NOMO-1 treated with DMSO at 0.1 percent for 48 hours (cell line): ENCODE data around the gene ZNF264.
A peak's percentile ranks its signal among the peaks of the same experiment; 100 is the strongest.
"Not testable (repeated sequence)": the region's sequence is repeated elsewhere in the genome, so short reads cannot be mapped to it uniquely, and the experiment has no call there.

Experiments
- DNase-seq: peaks from one replicate; lab custom pipeline; 2025; ENCODE audit not compliant: unreplicated experiment; lab: John Stamatoyannopoulos, UW

Gene ZNF264

DNA sequence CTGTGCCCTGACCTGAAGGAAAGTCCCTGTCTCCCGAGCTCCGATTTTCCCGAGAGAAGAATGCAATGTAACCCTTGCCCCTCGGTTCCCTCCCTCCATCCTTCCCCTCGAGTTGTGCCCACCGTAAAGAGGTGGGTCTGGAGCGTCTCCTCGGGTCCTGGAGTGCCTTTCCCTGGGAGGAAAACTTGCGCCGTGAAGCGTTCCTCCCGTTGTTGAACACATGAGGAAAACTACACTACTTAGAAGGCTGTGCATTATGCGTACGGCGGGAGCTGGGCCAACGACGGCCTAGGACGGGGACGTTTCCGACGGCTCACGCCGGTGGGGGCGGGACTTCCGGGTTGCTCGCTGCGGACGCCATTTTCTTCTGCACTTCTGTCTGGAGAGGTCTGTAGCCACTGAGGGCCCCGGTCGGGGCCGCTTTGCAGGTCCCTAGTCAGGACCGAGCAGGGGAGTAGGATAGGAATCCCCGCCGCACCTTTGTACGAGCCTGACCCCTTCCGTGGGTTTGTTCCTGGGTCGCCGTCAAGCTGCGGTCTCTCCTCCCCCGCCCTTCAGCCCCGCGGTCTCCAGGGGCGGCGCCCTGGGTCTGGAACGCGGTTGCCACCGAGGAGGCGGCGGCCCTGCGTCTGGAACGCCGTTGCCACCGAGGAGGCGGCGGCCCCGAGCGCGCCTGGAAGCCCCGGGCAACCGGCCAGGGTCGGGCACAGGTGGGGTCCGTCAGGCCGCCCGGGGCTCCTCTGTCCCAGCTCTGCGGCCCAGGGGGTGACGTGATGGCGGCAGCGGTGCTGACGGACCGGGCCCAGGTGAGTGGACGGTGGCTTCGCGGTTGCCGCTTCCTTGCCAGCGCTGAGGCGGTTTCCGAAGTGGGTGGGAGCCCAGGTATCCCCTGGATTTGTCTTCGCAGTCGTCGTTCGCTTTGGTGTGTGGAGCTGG lies at the start of gene ZNF264:
ZNF264 (plus strand) TSS at position 360 of the 936 bp plus-strand sequence; CDS start at position 774, 414 bp downstream.
- DNase-seq: peak; percentile 85

- no peak for DNase-seq
Observed at GRCh38 chr19:57141699-57142098, 49.6 kb upstream of the ZNF264 start.

GRCh38 chr19:57152921-57153320 lies 38.4 kb upstream of the ZNF264 start:
- DNase-seq: no peak

- no peak for DNase-seq
Observed at GRCh38 chr19:57161985-57162539, 29.2 kb upstream of the ZNF264 start.

- no peak for DNase-seq
Observed at GRCh38 chr19:57165846-57166245, 25.5 kb upstream of the ZNF264 start.

DNA sequence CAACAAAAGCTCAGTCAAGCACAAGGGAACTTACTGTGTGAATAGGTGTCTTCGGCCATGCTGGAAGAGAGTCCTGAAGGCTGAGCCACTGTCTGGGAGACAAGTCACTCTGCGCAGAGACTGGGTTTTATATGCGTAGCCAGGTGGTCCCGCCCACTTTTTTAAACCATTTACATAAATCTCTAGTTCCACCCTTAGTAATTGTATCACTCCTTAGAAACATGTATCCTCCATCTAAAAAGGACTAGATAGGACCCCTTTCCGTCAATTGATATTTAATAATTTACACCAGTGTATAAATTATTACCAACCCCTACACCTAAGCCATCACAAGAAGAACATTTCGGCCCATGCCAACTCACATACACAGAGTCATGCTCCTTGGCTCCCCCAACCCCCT lies 23.9 kb upstream of the ZNF264 start, which contains the start of gene DUXA:
DUXA (minus strand) TSS at position 101 of the 400 bp plus-strand sequence; CDS start at position 59, 42 bp downstream.
- no peak for DNase-seq

- DNase-seq: no peak
Observed at GRCh38 chr19:57171551-57172081, 19.7 kb upstream of the ZNF264 start.

DNA sequence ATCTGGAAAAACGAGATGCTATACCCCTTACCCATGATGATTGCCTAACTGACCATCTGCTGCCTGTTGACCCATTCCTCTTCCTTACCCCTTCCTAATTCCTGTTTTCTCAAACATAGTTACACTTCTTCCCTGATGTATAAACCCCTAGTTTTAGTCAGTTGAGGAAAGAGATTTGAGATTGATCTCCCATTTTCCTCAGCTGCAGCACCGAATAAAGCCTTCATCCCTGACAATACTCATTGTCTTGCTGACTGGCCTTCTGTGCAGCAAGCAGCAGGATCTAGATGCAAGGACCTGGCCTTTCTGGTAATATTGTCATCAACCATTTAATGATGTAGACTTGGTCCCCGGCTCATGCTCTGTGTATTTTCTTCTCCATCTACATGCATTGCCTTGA lies 999 bp upstream of the ZNF264 start:
- DNase-seq: no peak

GRCh38 chr19:57192077-57192420 lies 749 bp downstream of the ZNF264 start:
- no peak for DNase-seq

DNA sequence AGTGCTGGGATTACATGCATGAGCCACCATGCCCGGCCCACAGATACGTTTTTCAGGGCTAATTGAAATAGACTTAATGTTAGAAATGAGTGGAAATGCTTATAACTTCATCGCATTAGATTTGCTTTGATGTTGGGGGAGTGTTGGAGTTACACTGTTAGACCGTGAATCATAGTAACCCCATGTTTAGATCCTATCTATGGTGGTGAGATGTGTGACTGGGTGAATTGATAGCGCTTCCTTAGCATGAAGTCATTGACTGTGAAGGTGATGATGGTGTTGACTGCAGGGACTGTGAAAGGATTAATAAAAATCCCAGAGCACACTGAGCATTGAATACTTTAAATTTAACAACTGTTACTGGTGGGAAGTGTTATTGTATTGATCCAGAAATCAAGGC lies 1.7 kb downstream of the ZNF264 start:
- DNase-seq: no peak

DNA sequence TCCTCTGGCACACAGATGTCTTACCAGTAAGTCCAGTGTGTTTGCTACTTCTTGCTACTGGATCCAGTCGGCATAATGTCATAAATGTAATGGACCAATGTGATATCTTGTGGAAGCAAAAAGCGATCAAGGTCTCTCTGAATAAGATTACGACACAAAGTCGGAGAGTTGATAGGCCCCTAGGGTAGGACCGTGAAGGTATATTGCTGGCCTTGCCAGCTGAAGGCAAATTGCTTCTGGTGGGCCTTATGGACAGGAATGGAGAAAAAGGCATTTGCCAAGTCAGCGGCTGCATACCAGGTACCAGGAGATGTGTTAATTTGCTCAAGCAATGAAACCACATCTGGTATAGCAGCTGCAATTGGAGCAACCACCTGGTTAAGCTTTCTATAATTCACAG lies 6.6 kb downstream of the ZNF264 start:
- DNase-seq: not testable (repeated sequence)

- DNase-seq: no peak
Observed at GRCh38 chr19:57202160-57202559, 10.9 kb downstream of the ZNF264 start.

DNA sequence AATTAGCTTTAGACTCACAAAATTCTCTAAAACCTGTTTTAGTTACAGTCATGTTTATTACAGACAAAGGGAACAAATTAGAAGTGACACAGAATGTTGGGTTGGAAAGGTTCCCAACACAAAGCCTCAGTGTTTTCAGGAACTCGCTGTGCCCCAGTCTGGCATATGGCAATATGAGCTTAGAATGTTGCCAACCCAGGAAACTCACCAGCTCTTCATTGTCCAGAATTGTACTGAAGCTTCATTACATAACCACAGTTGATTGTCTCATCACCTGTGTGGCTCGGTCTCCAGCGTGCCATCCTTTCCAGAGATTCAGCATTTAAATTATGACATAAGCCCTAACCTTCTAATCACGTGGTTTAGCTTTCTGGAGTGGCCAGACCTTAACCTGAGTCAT lies 19.1 kb downstream of the ZNF264 start:
- no peak for DNase-seq

GRCh38 chr19:57212109-57212508 lies 20.8 kb downstream of the ZNF264 start:
- DNase-seq: no peak

DNA sequence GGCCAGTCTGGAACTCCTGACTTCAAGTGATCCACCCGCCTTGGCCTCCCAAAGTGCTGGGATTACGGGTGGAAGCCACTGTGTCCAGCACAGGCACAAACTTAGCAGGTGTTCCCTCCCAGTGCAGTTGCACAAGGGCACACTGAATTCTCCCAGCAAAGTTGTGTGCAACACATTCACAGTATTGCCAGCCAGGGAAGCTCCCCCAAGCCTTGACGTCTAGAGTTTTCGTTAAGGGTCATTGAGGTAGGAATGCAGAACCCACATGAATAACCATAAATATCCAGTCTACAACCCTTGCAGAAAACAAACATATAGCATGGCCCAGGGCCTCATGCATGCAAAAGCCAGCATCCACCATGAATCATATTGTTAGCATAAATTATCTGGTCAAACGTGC lies 36.2 kb downstream of the ZNF264 start:
- no peak for DNase-seq

DNA sequence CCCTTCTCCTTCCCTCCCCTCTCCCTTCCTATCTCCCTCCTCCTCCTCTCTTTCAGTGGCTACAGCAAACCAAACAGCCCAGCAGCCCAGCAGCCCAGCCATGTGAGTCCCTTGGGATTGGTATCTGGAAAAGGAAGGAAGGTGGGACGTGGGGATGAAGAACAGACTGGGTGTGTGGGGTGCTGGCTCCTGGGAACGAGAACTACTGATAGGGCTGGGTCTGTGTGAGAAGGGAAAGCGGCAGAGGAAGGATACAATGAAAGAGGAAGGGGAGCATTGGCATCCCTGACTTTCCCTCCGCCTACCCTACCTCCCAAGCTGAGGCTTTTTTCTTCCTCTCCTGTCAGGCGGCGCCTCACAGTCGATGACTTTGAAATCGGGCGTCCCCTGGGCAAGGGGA lies 40.4 kb downstream of the ZNF264 start:
- no peak for DNase-seq

- no peak for DNase-seq
Observed at GRCh38 chr19:57233207-57233606, 41.9 kb downstream of the ZNF264 start.

DNA sequence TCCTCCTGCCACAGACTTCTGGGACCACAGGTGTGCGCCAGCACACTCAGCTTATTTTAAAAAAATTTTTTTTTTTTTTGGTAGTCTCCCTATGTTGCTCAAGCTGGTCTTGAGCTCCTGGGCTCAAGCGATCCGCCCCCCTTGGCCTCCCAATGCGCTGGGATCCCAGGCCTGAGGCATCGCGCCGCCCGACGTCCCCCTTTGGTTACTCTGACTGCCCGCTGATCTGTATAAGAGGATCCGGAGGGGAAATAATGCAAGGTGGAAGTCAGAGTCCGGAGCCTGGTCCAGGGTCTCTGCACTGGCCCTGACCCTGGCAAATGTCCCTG lies 48.6 kb downstream of the ZNF264 start:
- DNase-seq: no peak

DNA sequence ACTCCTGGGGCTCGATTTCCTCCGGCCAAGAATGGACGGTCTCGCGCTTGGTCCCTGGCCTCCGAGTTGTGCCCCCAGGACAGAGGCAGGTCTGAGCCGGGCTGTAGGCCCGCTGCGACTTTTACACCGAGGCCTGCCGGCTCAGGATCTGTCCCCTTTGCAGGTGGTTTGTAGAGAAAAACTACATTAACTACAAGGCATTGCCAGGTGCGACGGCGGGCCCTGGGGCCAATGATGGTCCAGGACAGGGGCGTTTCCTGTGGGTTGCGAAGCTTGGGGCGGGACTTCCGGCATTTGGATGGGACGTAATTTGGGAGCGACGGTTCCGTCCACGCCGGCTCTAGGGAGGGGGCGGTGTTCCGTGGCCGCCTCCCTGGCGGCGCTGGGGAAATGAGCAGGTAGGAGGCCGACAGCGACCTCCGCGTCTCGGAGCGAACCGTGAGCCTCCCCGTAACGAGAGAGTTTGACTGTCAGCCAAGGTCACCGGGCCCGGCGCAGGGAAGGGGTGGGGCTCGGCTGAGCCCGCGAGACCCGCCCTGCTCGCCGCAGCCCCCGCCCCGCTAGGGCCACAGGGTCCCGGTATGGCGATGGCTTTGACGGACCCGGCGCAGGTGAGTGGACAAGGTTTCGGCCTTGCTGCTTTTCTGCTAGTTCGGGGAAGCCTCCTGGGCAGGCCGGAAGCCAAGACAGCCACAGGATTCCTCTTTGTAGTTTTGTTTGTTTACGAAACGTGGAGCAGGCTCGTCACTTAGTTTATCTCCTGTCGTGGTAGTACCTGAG lies 49.2 kb downstream of the ZNF264 start, which contains the start of gene ZNF805:
ZNF805 (plus strand) TSS at position 322 of the 780 bp plus-strand sequence; CDS start at position 582, 260 bp downstream.
- DNase-seq: peak; percentile 83

DNA sequence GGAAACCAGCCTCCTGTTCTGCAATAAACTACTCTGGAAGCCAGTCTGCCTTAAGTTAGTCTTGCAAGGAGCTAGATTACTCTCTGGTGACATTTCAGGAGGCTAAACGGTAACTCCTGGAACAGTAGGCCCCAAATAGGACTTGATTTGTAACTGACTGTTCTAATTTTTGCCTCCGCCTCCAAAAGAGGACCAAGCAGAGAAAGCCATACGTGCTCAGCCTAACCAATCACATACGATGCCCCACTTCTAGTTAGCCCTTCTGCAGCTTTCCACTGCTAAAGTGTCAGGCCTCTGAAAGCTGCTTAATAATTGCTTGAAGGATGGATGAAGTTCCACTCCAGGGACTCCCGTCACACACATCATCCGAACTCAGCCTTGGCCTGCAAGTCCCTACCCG lies 49.9 kb downstream of the ZNF264 start:
- DNase-seq: peak; percentile 3

DNA sequence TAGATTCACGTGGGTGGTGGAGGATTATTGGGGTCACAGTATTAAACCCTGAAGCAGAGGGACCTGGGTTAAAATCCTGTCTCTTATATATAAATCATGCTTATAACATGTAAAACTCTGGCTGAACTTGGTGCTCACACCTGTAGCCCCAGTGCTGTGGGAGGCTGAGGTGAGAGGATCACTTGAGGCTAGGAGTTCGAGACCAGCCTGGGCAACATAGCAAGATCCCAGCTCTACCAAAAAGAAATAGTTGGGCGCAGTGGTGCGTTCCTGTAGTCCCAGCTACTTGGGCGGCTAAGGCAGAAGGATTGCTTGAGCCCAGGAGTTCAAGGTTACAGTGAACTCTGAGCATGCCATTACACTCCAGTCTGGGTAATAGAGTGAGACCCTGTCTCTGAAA lies 51.5 kb downstream of the ZNF264 start:
- no peak for DNase-seq
